SJSA1 (cell line): ENCODE measurements around the gene SLC16A12. TPM values are rescaled to one million over a fixed set of nuclear protein-coding genes. Genes with fewer than 3 reads are reported as not detected.
"Not testable (repeated sequence)": the region's sequence is repeated elsewhere in the genome, so short reads cannot be mapped to it uniquely, and the experiment has no call there.

Experiments used
- DNase-seq, 2 experiments: peaks; one replicate each; pipeline ENCODE4 v3.0.0-alpha.2; 2015 to 2020; ENCODE audit warnings: low spot score in 2 of 2, low read depth in 1 of 2
- H3K27ac ChIP-seq: fragments of 250-450 bp; sonication (Bioruptor Pico); 2 replicates; pipeline ENCODE4 v1.5.1; 2020; ENCODE audit warnings: mild to moderate bottlenecking, moderate library complexity
- H3K27me3 ChIP-seq: fragments of 250-450 bp; sonication (Bioruptor Pico); replicated peaks from 2 replicates; pipeline ENCODE4 v1.5.1; 2020; ENCODE audit warnings: mild to moderate bottlenecking, moderate library complexity
- H3K36me3 ChIP-seq: fragments of 250-450 bp; sonication (Bioruptor Pico); 2 replicates; pipeline ENCODE4 v1.5.1; 2020; ENCODE audit warnings: mild to moderate bottlenecking
- H3K4me1 ChIP-seq: fragments of 250-450 bp; sonication (Bioruptor Pico); replicated peaks from 2 replicates; pipeline ENCODE4 v1.6.1; 2021; ENCODE audit warnings: mild to moderate bottlenecking
- H3K4me3 ChIP-seq: fragments of 250-450 bp; sonication (Bioruptor Pico); 2 replicates; pipeline ENCODE4 v1.5.1; 2020; ENCODE audit warnings: mild to moderate bottlenecking
- H3K9me3 ChIP-seq: fragments of 250-450 bp; sonication (Bioruptor Pico); replicated peaks from 2 replicates; pipeline ENCODE4 v1.5.1; 2020; ENCODE audit warnings: mild to moderate bottlenecking
- total RNA-seq: library from RNA; depleted of rRNA; stranded (reverse); fragments of >200 nt; shearing (Covaris generic); gene quantifications from 2 replicates; pipeline ENCODE4 v1.2.3, GENCODE V29; 2014

Gene SLC16A12
- total RNA-seq, 1 experiment from 2014 or later: 0.34 TPM

DNA sequence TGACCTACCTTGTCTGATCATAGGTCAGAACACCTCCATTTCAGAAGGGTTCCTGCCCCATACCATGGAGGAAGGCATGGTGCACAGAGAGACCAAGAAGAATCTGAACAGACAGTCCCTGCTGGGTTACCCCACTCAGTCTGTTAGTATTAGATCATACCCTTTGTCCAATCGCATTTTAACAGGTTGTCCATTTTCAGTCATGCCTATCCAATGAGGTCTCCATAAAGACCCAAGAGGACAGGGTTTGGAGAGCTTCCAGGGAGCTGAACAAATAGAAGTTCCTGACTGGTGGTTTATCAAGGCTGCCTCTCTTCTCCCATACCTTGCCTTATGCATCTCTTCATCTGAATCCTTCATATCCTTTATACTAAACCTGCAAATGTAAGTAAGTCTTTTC is 21.2 kb upstream of the SLC16A12 start:
- H3K27me3 ChIP-seq: no peaks in the 10 kb centered on the region

DNA sequence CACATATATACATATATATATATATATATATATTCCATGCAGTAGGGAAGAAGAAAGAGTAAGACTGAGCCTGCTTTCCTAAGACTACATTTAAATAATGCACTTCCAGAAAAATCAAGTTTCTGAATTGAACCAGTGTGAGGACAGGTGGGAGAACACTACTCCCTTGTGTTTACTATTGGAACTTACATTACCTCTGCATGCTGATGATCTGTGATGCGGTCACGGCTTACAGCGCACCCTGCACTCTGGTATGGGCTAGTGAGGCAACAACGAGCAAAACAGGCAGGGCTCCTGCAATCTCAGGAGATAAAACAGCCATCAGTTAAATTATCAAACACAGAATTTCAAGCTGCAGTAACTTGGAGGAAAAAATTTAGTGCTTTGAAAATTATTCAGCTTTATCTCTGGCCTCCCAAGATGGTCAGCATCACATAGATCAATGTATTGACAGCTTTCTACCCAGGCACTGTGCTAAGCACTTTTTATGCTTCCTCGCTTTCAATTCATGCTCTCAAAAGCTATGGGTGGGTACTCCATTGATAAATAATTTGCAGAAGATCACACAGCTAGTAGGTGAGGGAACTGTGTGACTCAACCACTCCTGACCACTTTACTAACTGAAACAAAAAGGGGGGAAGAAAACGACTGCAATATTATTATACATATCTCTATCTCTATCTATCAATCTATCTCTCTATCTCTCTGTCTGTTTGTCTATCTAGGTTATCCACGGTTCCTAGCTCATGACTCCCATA is 20.5 kb upstream of the SLC16A12 start:
- Histone ChIP-seq H3K27ac (no peak overlapping the region), H3K36me3 (no peaks in the 10 kb centered on the region), H3K4me1 (peaks cover 26% of the 10 kb centered on the region), H3K27me3 (no peaks in the 10 kb centered on the region), H3K4me3 (no peak overlapping the region), H3K9me3 (no peaks in the 10 kb centered on the region; the same call in 1 of the 2 replicates)
- DNase-seq: no peak

More for the DNA sequence above, 21.2 kb upstream of the SLC16A12 start:
- Histone ChIP-seq H3K4me3 (no peak overlapping the region), H3K9me3 (no peaks in the 10 kb centered on the region; the same call in 1 of the 2 replicates), H3K27ac (no peak overlapping the region), H3K36me3 (no peaks in the 10 kb centered on the region), H3K4me1 (peaks cover 26% of the 10 kb centered on the region)
- no peak for DNase-seq

DNA sequence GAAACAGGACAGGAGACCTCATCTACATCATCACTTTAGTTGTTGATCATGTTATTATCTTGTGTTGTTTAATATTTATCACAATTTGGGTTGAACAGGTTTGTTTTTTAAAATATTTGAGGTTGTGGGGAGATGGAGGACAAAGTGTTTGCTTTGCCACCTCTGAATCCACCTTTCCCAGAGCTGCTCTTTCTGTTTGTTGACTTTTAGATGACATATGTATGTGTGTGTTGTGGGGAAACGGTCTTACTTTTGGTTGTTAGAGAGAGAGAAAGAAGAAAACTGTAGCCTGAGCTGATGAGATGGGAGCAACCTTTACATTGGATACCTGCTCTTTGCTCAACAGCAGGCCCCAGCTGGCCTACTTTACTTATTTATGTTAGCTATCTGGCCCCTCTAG is 19.0 kb upstream of the SLC16A12 start:
- H3K9me3 ChIP-seq: no peaks in the 10 kb centered on the region; the same call in 1 of the 2 replicates
- H3K27ac ChIP-seq: no peak overlapping the region
- H3K36me3 ChIP-seq: no peaks in the 10 kb centered on the region
- DNase-seq: peak in 1 of 2 experiments; percentile 28
- H3K27me3 ChIP-seq: no peaks in the 10 kb centered on the region
- no peak overlapping the region for H3K4me3 ChIP-seq
- peaks cover 26% of the 10 kb centered on the region for H3K4me1 ChIP-seq

DNA sequence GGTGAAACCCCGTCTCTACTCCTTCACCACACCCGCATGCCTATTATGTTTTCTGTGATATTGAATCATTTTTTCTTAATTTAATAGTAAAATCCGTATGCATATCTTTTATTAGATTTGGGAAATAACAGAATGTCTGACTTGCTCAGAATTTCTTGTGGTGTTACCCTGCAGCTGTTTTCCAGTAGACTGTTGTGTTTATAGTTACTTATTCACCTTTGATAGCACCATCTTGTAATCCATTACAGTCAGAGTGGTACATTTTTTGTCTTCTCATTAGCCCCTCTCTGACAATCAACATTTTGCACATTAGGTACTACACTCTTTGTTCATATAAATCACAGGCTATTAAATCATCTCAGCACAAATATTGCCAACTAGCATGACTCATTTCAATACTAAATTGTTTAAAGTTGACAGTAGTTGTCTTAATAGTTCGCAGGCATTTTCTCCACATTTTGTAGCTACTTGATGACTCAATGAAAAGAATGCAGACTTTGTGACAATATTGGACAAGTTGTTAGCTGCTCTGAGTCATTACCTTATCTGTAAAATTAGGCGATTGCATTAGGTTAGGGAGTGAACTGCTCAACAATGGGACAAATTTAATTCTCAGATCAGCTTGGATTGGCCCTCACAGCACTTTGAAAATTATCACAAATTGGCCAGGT is 17.8 kb upstream of the SLC16A12 start:
- no peak overlapping the region for H3K4me3 ChIP-seq
- DNase-seq: peak in 1 of 2 experiments; percentile 88
- peak overlapping the region; percentile 73 for H3K27ac ChIP-seq
- no peaks in the 10 kb centered on the region; the same call in 1 of the 2 replicates for H3K9me3 ChIP-seq
- H3K4me1 ChIP-seq: peaks cover 26% of the 10 kb centered on the region
- no peaks in the 10 kb centered on the region for H3K36me3 ChIP-seq
- H3K27me3 ChIP-seq: no peaks in the 10 kb centered on the region

DNA sequence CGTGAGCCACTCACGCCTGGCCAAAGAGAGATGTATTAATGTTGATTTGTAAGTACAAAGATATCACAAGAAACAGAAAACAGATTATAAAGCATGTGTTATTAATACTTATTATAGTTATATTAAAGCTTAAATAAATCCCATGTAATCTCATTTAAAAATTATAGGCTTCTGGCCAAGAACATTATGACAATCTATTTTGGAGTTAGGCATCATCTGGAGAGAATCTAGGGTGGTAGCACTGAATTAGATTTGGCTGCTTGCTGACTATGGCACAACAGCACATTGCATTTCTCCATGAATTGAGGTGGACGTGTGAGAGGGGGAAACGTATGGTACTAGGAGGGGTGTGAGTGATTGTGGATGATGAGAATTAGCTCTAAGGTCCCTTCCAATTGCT is 16.8 kb upstream of the SLC16A12 start:
- H3K27me3 ChIP-seq: no peaks in the 10 kb centered on the region
- H3K27ac ChIP-seq: no peak overlapping the region
- H3K9me3 ChIP-seq: no peaks in the 10 kb centered on the region; the same call in 1 of the 2 replicates
- no peak overlapping the region for H3K4me3 ChIP-seq
- DNase-seq: no peak
- peaks cover 26% of the 10 kb centered on the region for H3K4me1 ChIP-seq
- H3K36me3 ChIP-seq: no peaks in the 10 kb centered on the region

DNA sequence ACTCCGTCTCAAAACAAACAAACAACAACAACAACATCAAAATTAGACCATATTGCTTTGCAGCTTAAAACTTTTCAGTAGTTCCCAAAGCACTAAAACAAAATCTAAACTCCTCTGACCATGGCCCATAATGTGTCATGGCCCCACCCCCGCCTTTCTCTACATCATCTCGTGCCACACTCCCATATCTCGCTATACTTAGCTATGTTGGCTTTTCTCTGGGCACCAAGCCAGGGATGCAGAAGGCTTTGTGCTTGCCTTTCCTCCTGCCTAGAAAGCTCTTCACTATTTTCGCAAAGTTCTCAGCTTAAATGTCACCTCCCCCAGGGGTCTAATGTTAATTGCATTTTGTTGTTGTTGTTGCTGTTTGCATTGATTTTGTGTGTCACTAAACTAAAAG is 15.1 kb upstream of the SLC16A12 start:
- Histone ChIP-seq H3K4me3 (no peak overlapping the region), H3K36me3 (no peaks in the 10 kb centered on the region), H3K4me1 (peaks cover 26% of the 10 kb centered on the region), H3K9me3 (no peaks in the 10 kb centered on the region; the same call in 1 of the 2 replicates), H3K27ac (no peak overlapping the region), H3K27me3 (no peaks in the 10 kb centered on the region)
- DNase-seq: peak in 1 of 2 experiments; percentile 53

DNA sequence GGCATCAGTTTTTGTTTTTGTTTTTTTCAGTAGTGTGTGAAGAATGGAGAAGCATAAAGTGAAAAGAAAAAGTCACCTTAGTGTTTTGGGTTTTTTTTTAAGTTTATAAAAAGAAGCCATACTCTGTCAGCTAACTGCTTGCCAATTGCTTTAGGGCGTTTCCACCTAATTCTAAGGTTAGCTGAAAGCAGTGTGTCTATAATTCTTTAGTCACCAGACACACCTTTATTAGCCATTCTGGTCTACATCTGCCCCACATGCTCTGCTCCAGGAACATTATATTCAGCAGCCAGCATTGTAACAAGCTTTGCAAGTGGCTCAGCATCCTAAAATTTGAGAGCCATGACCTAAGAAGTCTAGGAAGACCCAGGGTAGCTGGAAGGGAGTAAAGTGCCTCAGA is 14.1 kb upstream of the SLC16A12 start:
- H3K27me3 ChIP-seq: no peaks in the 10 kb centered on the region
- DNase-seq: no peak
- no peaks in the 10 kb centered on the region for H3K36me3 ChIP-seq
- H3K9me3 ChIP-seq: no peaks in the 10 kb centered on the region; the same call in 1 of the 2 replicates
- H3K27ac ChIP-seq: no peak overlapping the region
- H3K4me3 ChIP-seq: no peak overlapping the region
- H3K4me1 ChIP-seq: peaks cover 20% of the 10 kb centered on the region

DNA sequence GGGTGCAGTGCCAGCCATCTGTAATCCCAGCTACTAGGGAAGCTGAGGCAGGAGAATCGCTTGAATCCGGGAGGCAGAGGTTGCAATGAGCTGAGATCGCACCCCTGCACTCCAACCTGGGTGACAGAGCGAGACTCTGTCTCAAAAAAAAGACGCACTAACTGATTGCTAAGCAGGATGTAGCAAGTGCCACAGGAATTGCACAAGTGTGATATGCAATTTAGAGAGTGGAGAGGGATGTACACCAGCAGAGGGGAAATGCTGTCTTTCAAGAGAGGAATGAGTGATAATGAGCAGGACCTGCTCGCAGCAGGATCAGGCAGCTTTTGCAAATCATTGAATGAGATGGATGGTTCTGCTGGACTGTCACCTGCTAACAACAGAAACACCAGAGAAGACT is 13.3 kb upstream of the SLC16A12 start:
- Histone ChIP-seq H3K4me3 (no peak overlapping the region), H3K27ac (no peak overlapping the region), H3K4me1 (peaks cover 12% of the 10 kb centered on the region), H3K9me3 (no peaks in the 10 kb centered on the region; the same call in 1 of the 2 replicates), H3K27me3 (no peaks in the 10 kb centered on the region), H3K36me3 (no peaks in the 10 kb centered on the region)
- DNase-seq: no peak

DNA sequence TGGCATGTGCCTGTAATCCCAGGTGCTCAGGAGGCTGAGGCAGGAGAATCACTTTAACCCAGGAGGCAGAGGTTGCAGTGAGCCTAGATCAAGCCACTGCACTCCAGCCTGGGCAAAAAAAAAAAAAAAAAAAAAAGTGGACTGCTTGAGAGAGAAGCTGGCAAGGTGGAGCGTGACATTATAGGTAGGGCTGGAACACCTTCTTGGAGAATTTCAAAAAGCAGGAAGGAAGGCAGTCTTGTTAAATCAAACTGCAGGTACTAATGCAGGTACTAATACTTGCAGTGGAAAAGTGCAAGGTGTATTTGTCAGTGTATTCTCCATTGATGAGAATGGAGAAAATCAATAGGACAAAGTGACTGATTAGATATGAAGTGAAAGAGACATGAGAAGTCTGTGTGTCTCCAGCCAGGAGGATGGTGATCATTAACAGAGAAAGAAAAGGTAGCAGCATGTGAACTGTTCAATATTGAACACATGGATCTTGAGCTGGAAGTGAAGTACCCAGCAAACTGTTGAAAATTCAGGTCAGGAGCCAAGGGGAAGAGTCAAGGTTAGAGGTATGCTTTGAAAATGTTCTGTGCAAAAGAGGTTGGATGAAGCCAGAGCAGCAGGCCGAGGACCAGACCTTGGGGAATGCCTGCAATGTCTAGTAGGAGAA is 12.6 kb upstream of the SLC16A12 start:
- DNase-seq: no peak
- Histone ChIP-seq H3K27ac (no peak overlapping the region), H3K36me3 (no peaks in the 10 kb centered on the region), H3K27me3 (no peaks in the 10 kb centered on the region), H3K9me3 (no peaks in the 10 kb centered on the region; the same call in 1 of the 2 replicates), H3K4me3 (no peak overlapping the region), H3K4me1 (peaks cover 6% of the 10 kb centered on the region)

DNA sequence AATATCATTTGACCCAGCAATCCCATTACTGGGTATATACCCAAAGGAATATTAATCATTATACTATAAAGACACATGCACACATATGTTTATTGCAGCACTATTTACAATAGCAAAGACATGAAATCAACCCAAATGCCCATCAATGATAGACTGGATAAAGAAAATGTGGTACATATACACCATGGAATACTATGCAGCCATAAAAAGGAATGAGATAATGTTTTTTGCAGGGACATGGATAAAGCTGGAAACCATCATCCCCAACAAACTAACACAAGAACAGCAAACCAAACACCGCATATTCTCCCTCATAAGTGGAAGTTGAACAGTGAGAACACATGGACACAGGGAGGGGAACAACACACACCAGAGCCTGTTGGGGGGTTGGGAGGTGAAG is 11.3 kb upstream of the SLC16A12 start:
- not testable (repeated sequence) for H3K36me3 ChIP-seq, H3K9me3 ChIP-seq, H3K27me3 ChIP-seq, DNase-seq, H3K4me1 ChIP-seq, H3K4me3 ChIP-seq, H3K27ac ChIP-seq

DNA sequence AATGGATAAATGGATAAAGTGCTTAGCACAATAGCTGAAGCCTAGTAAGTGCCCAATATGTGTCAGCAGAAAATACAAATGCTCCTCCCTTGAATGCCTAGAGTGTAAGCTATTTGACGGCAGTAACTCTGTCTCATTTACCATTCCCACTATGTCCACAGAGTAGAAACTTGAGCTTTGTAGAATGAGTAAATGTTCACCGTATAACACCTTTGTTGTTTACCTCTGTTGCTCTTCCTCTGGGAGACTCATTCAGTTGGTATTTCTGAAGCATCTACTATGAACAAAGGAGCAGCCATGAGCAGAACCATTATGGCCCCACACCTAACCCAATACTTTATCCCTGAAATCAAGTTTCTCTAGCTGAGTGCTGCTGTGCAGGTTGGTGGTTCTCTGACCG is 8.4 kb upstream of the SLC16A12 start:
- Histone ChIP-seq H3K36me3 (no peaks in the 10 kb centered on the region), H3K27ac (no peak overlapping the region), H3K4me3 (no peak overlapping the region), H3K9me3 (no peaks in the 10 kb centered on the region), H3K4me1 (no peaks in the 10 kb centered on the region), H3K27me3 (no peaks in the 10 kb centered on the region)
- DNase-seq: no peak

DNA sequence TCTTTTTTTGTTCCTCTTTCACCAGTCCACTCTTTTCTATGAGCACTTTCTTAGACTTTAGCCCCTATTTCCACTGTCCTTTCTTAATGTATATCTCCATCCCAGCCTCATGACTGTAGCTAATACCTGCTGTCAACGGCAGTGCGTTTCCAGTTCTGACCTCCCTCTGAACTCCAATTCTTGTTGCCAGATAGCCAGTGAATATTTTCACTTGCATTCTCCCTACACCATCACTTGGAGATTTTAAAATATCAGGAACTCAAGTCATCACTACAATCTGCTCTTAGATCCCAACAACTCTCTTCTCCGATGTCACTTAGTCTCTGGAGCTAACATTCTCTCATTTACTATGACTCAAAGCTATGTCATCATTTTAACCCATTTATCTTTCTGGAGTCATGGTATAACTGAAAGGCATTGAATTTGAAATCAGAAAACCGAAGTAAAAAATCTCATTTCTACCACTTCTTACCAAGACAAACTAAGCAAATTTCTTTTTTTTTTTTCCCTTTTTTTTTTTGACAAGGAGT is 5.1 kb upstream of the SLC16A12 start:
- DNase-seq: no peak
- H3K36me3 ChIP-seq: no peaks in the 10 kb centered on the region
- H3K4me1 ChIP-seq: peaks cover 3% of the 10 kb centered on the region; the same call in 1 of the 2 replicates
- H3K4me3 ChIP-seq: no peak overlapping the region
- H3K27ac ChIP-seq: no peak overlapping the region
- no peaks in the 10 kb centered on the region for H3K9me3 ChIP-seq
- H3K27me3 ChIP-seq: no peaks in the 10 kb centered on the region

DNA sequence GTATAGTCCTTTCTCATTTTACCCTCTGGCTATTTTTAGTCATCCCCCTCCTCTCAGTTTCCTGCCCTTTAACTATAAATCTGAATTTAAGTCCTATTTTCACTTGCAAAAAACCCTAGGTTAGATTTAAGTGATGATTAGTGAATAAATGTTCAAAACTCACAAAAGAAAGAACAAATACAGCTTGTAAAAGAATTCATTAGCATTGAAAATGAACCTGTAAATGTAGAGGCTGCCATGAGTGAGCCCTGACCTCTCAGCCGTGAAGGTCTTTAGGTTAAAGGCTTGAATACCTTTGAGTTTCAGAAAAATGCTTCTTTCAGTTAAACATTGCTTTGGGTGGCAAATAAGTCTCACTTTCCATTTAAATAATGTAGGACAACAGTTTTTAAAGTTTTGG is 2.0 kb upstream of the SLC16A12 start:
- no peak for DNase-seq
- no peak overlapping the region for H3K4me3 ChIP-seq
- peaks cover 15% of the 10 kb centered on the region for H3K27me3 ChIP-seq
- H3K27ac ChIP-seq: no peak overlapping the region
- peaks cover 14% of the 10 kb centered on the region for H3K4me1 ChIP-seq
- no peaks in the 10 kb centered on the region for H3K36me3 ChIP-seq
- no peaks in the 10 kb centered on the region for H3K9me3 ChIP-seq

DNA sequence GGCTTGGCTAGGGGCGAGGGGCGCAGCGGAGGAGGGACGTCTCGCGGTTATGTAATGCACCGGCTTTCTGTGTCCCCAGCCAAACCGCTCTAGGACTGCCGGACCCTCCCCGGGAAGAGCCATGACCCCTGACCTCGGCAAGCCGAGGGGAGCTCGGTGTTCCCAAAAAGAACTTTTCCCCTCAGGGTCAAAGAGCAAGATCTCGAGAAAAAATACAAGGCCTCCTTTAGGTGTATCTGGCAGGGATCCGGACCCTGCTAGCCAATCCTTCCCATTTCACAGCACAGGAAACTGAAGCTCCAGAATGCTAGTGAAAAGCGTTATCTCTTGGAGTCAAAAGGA is 590 bp upstream of the SLC16A12 start:
- peaks cover 17% of the 10 kb centered on the region for H3K4me1 ChIP-seq
- no peaks in the 10 kb centered on the region for H3K9me3 ChIP-seq
- DNase-seq: no peak
- H3K36me3 ChIP-seq: no peaks in the 10 kb centered on the region
- H3K27me3 ChIP-seq: peaks cover 15% of the 10 kb centered on the region
- H3K27ac ChIP-seq: no peak overlapping the region
- H3K4me3 ChIP-seq: no peak overlapping the region
